Measurements from ENCODE around the gene LYSMD4.

- TF ChIP-seq, protein P1, sequence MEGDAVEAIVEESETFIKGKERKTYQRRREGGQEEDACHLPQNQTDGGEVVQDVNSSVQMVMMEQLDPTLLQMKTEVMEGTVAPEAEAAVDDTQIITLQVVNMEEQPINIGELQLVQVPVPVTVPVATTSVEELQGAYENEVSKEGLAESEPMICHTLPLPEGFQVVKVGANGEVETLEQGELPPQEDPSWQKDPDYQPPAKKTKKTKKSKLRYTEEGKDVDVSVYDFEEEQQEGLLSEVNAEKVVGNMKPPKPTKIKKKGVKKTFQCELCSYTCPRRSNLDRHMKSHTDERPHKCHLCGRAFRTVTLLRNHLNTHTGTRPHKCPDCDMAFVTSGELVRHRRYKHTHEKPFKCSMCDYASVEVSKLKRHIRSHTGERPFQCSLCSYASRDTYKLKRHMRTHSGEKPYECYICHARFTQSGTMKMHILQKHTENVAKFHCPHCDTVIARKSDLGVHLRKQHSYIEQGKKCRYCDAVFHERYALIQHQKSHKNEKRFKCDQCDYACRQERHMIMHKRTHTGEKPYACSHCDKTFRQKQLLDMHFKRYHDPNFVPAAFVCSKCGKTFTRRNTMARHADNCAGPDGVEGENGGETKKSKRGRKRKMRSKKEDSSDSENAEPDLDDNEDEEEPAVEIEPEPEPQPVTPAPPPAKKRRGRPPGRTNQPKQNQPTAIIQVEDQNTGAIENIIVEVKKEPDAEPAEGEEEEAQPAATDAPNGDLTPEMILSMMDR (IDR thresholded peaks at IDR 0.05) = no peak
- no peak for TF ChIP-seq EZH2phosphoT487 (IDR thresholded peaks at IDR 0.05)
These were observed 24.7 kb downstream of the LYSMD4 start for GRCh38 chr15:99708563-99708962.
